ENCODE results near the gene ANKRD24. TPM values are rescaled to one million over a fixed set of nuclear protein-coding genes. Genes with fewer than 3 reads are reported as not detected.
A peak's percentile ranks its signal among the peaks of the same experiment; 100 is the strongest.

ANKRD24 gene
- total and polyA plus RNA-seq, 2 of the 13 experiments (the other 11 are each of a cell fraction or from before 2014, with no cell fraction given) = 0.13 to 0.24 TPM

GRCh38 chr19:4172861-4173473 is 9.5 kb upstream of the ANKRD24 start (continued):
- no peak for TF ChIP-seq PBX2 (CRISPR knock-in tag; IDR thresholded peaks at IDR 0.05)
- 0 out of 2 replicates have a peak, but pooled peaks have one; percentile 32 for TF ChIP-seq AHR (CRISPR knock-in tag; IDR thresholded peaks at IDR 0.05)
- no peak for TF ChIP-seq ZNF20 (CRISPR knock-in tag; IDR thresholded peaks at IDR 0.05)
- no peak for TF ChIP-seq EZH2 (conservative IDR thresholded peaks at IDR 0.05; ENCODE audit: low read depth, low read length)
- TF ChIP-seq ZNF576 (CRISPR knock-in tag; IDR thresholded peaks at IDR 0.05) = no peak
- peak; percentile 50; the same call in 1 of the 2 replicates for TF ChIP-seq MYC (CRISPR knock-in tag; IDR thresholded peaks at IDR 0.05; ENCODE audit: borderline replicate concordance)
- no peak for TF ChIP-seq ZBTB40 (IDR thresholded peaks at IDR 0.05)
- TF ChIP-seq ZBTB40 (CRISPR knock-in tag; IDR thresholded peaks at IDR 0.05) = peak; percentile 47; the same call in 1 of the 2 replicates
- no peak for TF ChIP-seq GATA4 (IDR thresholded peaks at IDR 0.05; ENCODE audit: borderline replicate concordance, low read depth)
- no peak for TF ChIP-seq MEIS1 (CRISPR knock-in tag; IDR thresholded peaks at IDR 0.05; ENCODE audit: borderline replicate concordance)
- no peak for TF ChIP-seq ZNF33B (CRISPR knock-in tag; IDR thresholded peaks at IDR 0.05)
- TF ChIP-seq NR2F1 (CRISPR knock-in tag; IDR thresholded peaks at IDR 0.05) = no peak
- TF ChIP-seq SMARCC2 (IDR thresholded peaks at IDR 0.05) = no peak
- TF ChIP-seq RELA (CRISPR knock-in tag; IDR thresholded peaks at IDR 0.05) = no peak
- 0 out of 2 replicates have a peak, but pooled peaks have one; percentile 51 for TF ChIP-seq ZNF280D (CRISPR knock-in tag; IDR thresholded peaks at IDR 0.05)
- TF ChIP-seq GFI1 (CRISPR knock-in tag; IDR thresholded peaks at IDR 0.05; ENCODE audit: borderline replicate concordance) = no peak
- TF ChIP-seq KLF9 (CRISPR knock-in tag; IDR thresholded peaks at IDR 0.05; ENCODE audit: low read depth) = no peak
